ENCODE data around the gene AMN1. TPM values are rescaled to one million over a fixed set of nuclear protein-coding genes. Genes with fewer than 3 reads are reported as not detected.
A peak's percentile ranks its signal among the peaks of the same experiment; 100 is the strongest.

Gene AMN1
- total RNA-seq, 1 donor from 2014 or later, result 5.6 TPM

DNA sequence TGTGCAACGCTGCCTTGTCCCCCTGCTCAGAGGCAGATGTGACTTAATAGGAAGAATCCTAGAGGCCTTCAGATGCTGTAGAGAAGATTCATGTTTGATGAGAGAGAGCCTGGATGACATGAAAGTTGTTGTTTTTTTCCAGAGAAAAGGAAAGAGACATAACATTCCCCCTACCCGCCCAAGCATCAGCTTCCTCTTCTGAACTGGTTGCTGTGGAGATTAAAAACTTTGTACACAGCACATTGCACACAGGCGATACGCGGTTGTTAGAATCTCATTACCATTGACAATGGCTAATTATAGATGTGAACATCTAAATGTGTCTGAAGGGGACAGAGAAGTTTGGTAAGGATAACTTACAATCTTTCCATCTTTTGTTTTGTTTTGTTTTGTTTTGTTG lies 82.9 kb downstream of the AMN1 start:
- Mint-ChIP-seq H3K9me3 (ENCODE audit: unreplicated experiment) (no peaks in the 10 kb centered on the region), H3K4me3 (ENCODE audit: unreplicated experiment) (no peak overlapping the region), H3K27me3 (ENCODE audit: unreplicated experiment) (peaks cover 7% of the 10 kb centered on the region), H3K4me1 (ENCODE audit: unreplicated experiment) (peaks cover 16% of the 10 kb centered on the region), H3K27ac (ENCODE audit: unreplicated experiment) (peak overlapping the region; percentile 65), H3K36me3 (ENCODE audit: low read depth, unreplicated experiment) (no peaks in the 10 kb centered on the region)
- TF ChIP-seq, protein P1, sequence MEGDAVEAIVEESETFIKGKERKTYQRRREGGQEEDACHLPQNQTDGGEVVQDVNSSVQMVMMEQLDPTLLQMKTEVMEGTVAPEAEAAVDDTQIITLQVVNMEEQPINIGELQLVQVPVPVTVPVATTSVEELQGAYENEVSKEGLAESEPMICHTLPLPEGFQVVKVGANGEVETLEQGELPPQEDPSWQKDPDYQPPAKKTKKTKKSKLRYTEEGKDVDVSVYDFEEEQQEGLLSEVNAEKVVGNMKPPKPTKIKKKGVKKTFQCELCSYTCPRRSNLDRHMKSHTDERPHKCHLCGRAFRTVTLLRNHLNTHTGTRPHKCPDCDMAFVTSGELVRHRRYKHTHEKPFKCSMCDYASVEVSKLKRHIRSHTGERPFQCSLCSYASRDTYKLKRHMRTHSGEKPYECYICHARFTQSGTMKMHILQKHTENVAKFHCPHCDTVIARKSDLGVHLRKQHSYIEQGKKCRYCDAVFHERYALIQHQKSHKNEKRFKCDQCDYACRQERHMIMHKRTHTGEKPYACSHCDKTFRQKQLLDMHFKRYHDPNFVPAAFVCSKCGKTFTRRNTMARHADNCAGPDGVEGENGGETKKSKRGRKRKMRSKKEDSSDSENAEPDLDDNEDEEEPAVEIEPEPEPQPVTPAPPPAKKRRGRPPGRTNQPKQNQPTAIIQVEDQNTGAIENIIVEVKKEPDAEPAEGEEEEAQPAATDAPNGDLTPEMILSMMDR (IDR thresholded peaks at IDR 0.05; ENCODE audit: unreplicated experiment), result no peak
- DNase-seq (ENCODE audit: low spot score), result no peak

DNA sequence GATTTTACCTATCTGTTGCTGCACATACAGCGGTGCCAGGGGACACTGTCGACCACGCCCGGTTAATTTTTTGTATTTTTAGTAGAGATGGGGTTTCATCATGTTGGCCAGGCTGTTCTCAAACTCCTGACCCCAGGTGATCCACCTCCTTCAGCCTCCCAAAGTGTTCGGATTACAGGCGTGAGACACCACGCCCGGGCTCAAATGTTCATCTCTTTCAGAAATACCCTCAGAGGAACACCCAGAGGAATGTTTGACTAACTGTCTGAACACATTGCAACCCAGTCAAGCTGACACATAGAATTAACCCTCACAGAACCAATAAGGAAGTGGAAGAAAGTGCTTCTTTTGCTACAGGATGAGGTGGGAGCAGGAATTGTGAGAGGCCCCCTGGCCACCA lies 84.3 kb downstream of the AMN1 start:
- H3K9me3 Mint-ChIP-seq (ENCODE audit: unreplicated experiment), result no peaks in the 10 kb centered on the region
- H3K36me3 Mint-ChIP-seq (ENCODE audit: low read depth, unreplicated experiment), result no peaks in the 10 kb centered on the region
- DNase-seq (ENCODE audit: low spot score), result no peak
- peaks cover 5% of the 10 kb centered on the region for H3K27me3 Mint-ChIP-seq (ENCODE audit: unreplicated experiment)
- TF ChIP-seq, protein P1 (IDR thresholded peaks at IDR 0.05; ENCODE audit: unreplicated experiment), result no peak
- peaks cover 11% of the 10 kb centered on the region for H3K4me1 Mint-ChIP-seq (ENCODE audit: unreplicated experiment)
- H3K27ac Mint-ChIP-seq (ENCODE audit: unreplicated experiment), result no peak overlapping the region
- H3K4me3 Mint-ChIP-seq (ENCODE audit: unreplicated experiment), result no peak overlapping the region

DNA sequence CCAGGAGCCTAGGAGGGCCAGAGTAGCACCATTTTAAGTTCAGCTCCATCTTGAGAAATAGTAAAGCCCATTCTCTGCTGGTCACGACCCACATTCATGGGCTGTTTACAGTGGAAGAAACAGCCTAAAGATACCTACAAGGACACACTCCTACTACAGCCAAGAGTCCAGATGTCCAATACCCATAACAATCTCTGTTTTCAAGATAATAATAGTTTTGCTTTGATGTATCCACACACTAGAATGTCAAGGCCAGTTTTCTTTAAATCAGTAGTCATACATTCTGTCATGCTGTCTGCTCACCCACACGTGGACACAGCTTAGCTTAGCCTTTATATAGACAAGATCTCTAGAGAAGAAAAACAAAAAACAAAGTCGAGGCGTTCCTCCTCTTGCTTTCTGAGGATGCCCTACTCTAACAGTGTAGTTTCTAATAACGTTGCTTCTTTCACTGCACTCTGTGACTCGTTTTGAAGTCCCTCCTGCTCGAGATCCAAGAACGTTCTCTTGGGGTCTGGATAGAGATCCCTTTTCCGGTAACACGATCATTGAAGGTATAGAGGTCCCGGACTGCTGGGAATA lies 87.2 kb downstream of the AMN1 start:
- Mint-ChIP-seq H3K9me3 (ENCODE audit: unreplicated experiment) (no peaks in the 10 kb centered on the region), H3K27me3 (ENCODE audit: unreplicated experiment) (peaks cover 5% of the 10 kb centered on the region), H3K27ac (ENCODE audit: unreplicated experiment) (no peak overlapping the region), H3K36me3 (ENCODE audit: low read depth, unreplicated experiment) (no peaks in the 10 kb centered on the region), H3K4me3 (ENCODE audit: unreplicated experiment) (no peak overlapping the region), H3K4me1 (ENCODE audit: unreplicated experiment) (peaks cover 6% of the 10 kb centered on the region)
- TF ChIP-seq, protein P1 (IDR thresholded peaks at IDR 0.05; ENCODE audit: unreplicated experiment), result no peak
- DNase-seq (ENCODE audit: low spot score), result no peak

DNA sequence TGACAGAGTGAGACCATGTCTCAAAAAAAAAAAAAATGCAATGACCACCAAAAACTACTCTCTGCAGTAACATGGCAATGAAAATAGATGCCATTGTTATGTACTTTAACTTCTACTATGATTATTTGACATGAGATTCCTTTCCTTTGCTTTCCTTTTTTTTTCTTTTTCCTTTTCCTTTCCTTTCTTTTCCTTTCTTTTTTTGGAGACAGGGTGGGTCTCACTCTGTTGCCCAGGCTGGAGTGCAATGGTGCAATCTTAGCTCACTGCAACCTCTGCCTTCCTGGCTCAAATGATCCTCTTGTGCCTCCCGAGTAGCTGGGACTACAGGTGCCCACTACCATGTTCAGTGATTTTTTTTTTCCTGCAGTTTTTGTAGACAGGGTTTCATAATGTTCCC lies 94.2 kb downstream of the AMN1 start:
- no peaks in the 10 kb centered on the region for H3K36me3 Mint-ChIP-seq (ENCODE audit: low read depth, unreplicated experiment)
- peaks cover 3% of the 10 kb centered on the region for H3K4me1 Mint-ChIP-seq (ENCODE audit: unreplicated experiment)

DNA sequence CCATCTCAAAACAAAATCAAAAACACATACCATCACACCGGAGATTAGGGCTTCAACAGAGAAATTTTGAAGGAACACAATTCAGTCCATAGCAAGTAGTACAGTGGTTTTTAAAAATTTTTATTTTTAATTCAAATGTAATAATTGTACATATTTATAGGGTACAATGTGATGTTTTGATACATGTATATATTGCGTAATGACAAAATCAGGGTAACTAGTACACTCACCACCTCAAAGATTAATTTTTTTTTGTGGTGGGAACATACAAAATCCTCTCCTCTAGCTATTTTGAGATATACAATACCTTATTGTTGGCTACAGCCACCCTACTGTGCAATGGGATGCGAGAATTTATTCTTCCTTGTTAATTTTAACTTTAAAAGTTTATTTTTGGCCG lies 95.4 kb downstream of the AMN1 start:
- TF ChIP-seq, protein P1 (IDR thresholded peaks at IDR 0.05; ENCODE audit: unreplicated experiment), result no peak
- Mint-ChIP-seq H3K4me1 (ENCODE audit: unreplicated experiment) (peaks cover 3% of the 10 kb centered on the region), H3K36me3 (ENCODE audit: low read depth, unreplicated experiment) (no peaks in the 10 kb centered on the region), H3K27ac (ENCODE audit: unreplicated experiment) (no peak overlapping the region), H3K4me3 (ENCODE audit: unreplicated experiment) (no peak overlapping the region), H3K9me3 (ENCODE audit: unreplicated experiment) (no peaks in the 10 kb centered on the region), H3K27me3 (ENCODE audit: unreplicated experiment) (no peaks in the 10 kb centered on the region)
- DNase-seq (ENCODE audit: low spot score), result no peak

More for the DNA sequence above, 94.2 kb downstream of the AMN1 start:
- Mint-ChIP-seq H3K4me3 (ENCODE audit: unreplicated experiment) (no peak overlapping the region), H3K9me3 (ENCODE audit: unreplicated experiment) (no peaks in the 10 kb centered on the region), H3K27ac (ENCODE audit: unreplicated experiment) (no peak overlapping the region), H3K27me3 (ENCODE audit: unreplicated experiment) (no peaks in the 10 kb centered on the region)
- no peak for DNase-seq (ENCODE audit: low spot score)
- TF ChIP-seq, protein P1 (IDR thresholded peaks at IDR 0.05; ENCODE audit: unreplicated experiment), result no peak

All from endothelial cell (in vitro differentiated cells).